GM12891 (cell line): Measurements from ENCODE around the gene CCDC89.

Source experiments
- DNase-seq: peaks from one replicate; pipeline ENCODE4 v3.0.0; 2011; ENCODE audit warnings: low spot score; ENCODE audit not compliant: insufficient read length
- FAIRE-seq: peaks from 2 replicates; lab custom pipeline; 2011; peaks lifted over from hg19 to GRCh38; lab: Jason Lieb, UNC
- PAX5 ChIP-seq: IDR thresholded peaks from 2 replicates; pipeline ENCODE4 v1.6.1; 2011; ENCODE audit warnings: low read length, moderate library complexity, mild to moderate bottlenecking; ENCODE audit not compliant: insufficient read depth, severe bottlenecking
- POLR2A ChIP-seq: IDR thresholded peaks from 2 replicates; pipeline ENCODE4 v1.6.1; 2011; ENCODE audit warnings: low read depth, low read length, control low read depth
- POLR2AphosphoS5 ChIP-seq: IDR thresholded peaks from 2 replicates; pipeline ENCODE4 v1.6.1; 2011; ENCODE audit warnings: low read depth, low read length, control low read depth
- POU2F2 ChIP-seq: IDR thresholded peaks from 2 replicates; pipeline ENCODE4 v1.6.1; 2011; ENCODE audit warnings: low read depth, mild to moderate bottlenecking, control low read depth, low read length, moderate library complexity
- SPI1 ChIP-seq: IDR thresholded peaks from 2 replicates; pipeline ENCODE4 v1.6.1; 2011; ENCODE audit warnings: low read depth, low read length, control low read depth
- TAF1 ChIP-seq: IDR thresholded peaks from 2 replicates; pipeline ENCODE4 v1.6.1; 2011; ENCODE audit warnings: low read depth, low read length, control low read depth

The CCDC89 gene

DNA sequence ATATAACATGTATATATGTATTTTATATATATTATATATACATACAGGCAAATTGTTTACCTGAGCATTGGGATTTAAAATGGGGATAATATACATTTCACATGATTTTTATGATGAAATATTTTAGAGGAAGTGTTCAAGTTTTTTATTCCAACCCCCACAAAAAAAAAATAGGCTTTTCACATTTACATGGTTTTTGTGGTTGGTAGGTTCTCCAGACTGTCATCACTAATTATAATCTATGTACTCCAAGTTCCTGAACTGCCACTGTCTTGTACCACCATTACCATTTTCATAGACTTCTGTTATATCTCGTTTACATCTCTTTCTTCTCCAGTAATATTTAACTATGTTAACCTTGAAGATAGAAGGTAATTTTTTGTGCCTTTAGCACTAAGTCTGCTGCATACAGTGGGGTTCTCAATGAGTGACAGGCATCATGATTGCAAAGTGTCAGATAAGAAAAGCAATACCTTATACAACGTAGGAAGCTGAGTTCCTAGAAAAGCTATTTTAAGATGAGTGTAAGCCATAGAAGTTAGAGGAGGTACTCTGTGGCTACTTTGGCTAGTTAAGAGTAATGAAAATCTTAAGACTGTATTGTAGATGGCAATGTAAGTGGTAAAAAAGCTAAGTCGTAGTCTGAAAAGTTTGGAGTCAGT is 33.1 kb downstream of the CCDC89 start:
- TF ChIP-seq PAX5 (no peak), POLR2A (peak; percentile 34; the same call in 1 of the 2 replicates), POU2F2 (no peak)
- FAIRE-seq: no peak
- DNase-seq: no peak

DNA sequence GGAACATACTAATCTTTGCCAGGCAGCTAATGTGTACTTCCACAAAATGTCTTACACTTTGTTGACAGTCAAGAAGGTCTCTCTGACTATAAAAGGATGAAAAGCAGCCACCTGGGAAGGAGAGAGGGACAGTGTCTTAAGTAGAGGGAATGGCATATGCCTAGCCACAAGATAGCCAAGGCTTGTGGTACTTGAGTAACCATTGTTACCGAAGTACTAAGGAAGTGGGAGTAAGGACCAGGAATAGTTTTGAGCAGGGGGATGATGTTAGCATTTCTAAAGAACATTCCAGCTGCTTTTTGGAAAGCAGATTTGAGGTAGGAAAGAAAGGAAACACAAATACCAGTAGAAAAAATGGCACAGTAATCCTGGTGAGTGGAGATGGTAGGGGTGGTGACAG is 34.9 kb downstream of the CCDC89 start:
- FAIRE-seq (no peak), DNase-seq (no peak)
- TF ChIP-seq SPI1: no peak
- no peak for TF ChIP-seq POLR2AphosphoS5

DNA sequence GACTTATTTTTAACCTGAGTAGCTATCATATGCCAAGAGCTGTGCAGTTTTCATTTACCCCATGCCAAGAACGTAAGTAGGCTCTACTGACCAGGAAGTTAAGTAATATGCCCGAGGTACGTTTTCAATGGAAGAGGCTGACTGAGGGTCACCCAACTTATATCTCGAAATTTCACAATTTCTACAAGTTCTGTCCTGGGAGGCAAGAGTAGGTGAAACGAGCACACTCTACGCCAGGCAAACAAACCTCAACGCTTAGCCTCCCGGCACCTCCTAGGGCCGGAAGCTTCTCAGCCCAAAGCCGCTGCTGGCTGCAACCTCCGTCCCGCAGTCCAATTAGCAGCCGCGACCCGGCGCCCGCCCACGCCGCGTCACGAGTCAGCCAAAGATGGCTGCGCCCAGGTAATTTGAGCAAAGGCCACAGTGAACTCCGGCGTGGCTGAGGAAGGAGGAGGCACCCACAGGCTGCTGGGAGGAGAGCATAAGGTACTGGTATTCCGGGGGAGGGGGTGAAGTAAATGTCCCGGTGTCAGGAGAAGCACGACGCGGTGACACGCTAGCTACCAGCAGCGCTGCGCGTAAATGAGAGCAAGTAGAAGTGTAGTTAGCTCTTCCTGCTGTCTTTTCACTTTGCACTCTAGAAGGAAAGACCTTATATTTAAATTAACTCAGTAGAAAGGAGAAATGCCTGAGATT is 38.2 kb downstream of the CCDC89 start, which contains the start of gene TMEM126A:
TMEM126A (plus strand) TSS at position 364 of the 696 bp plus-strand sequence. CDS start 2,289 bp downstream, outside the sequence.
- peak; percentile 98 for FAIRE-seq
- TF ChIP-seq TAF1 (peak; percentile 88), POLR2AphosphoS5 (peak; percentile 96), POU2F2 (no peak; the same call in 1 of the 2 replicates), POLR2A (peak; percentile 97), SPI1 (no peak)
- DNase-seq: peak; percentile 60

DNA sequence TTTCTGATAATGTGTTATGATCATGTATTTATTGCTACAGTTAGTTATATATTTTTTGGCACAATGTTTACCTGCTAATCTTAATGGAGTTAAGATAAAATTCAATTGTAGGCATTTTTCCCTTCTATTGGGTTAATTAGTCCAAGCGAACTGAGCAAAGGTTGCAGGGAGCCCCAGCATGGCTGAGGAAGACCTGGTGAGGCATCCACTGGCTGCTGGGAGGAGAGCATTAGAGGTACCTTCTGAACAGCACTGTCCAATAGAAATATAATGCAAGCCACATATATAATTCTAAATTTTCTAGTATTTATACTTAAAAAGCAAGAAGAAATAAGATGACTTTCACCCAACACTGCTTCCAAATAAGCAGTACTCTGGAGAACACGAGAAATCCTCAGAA is 38.9 kb downstream of the CCDC89 start:
- DNase-seq (no peak), FAIRE-seq (no peak)
- TF ChIP-seq SPI1 (no peak), POLR2AphosphoS5 (no peak)

DNA sequence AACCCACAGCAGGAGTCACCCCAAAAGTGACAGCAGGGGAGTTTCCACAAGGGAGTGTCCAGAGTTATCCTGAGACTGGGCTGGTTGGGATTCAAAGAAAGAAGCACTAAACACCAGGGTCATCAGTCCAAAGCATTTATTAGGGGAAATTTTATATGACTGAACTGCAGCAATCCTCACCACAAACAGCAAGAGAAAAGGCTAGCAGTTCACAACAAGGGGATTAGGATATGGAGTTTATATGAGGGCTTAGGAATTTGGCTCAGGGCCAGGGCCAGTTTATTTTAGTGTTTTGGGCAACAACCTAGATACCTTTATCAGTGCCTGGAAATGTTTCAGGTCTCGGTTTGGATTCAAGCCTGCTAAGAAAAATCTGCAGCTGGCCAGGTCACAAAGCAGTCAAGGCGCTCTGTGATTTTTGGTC is 42.8 kb downstream of the CCDC89 start:
- no peak for TF ChIP-seq POU2F2
- TF ChIP-seq POLR2A: no peak
- no peak for TF ChIP-seq PAX5
- no peak for TF ChIP-seq SPI1
- TF ChIP-seq TAF1: no peak
- TF ChIP-seq POLR2AphosphoS5: no peak
- FAIRE-seq: no peak
- no peak for DNase-seq

DNA sequence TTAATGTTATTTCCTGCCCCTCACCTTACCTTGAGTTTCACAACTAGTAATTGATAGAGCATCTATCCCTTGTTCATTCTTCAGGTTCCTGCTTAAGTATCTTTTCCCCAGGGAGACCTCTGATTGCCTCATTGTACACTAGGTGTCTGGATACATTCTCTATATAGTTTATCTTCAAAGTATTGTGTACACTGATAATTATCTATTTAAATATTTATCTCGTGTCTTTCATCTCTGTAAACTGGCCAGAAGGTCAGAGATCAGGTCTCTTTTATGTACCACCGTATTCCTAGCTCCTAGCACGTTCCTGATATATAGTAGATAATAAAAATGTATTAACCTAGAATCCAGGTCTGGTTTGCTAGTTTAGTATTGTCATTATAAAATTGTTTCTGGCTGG is 51.2 kb downstream of the CCDC89 start:
- DNase-seq (no peak), FAIRE-seq (no peak)
- TF ChIP-seq SPI1 (no peak), TAF1 (no peak)
